HEK293 (cell line): Measurements from ENCODE around the gene RAB24.
A peak's percentile ranks its signal among the peaks of the same experiment; 100 is the strongest.

Experiments used
- CTCF ChIA-PET: fragments of 350-600 bp; formaldehyde crosslinking; extraction: SDS; loops from one replicate; lab custom pipeline; 2021; ENCODE audit warnings: antibody characterized with exemption; lab: Yijun Ruan, JAX
- POLR2A ChIA-PET: fragments of 300-600 bp; formaldehyde crosslinking; extraction: SDS; loops from one replicate; lab custom pipeline; 2020; ENCODE audit warnings: antibody characterized with exemption, inconsistent platforms; lab: Yijun Ruan, JAX
- H3K27ac ChIP-seq: fragments of 200-500 bp; sonication (Bioruptor generic); 2 replicates; pipeline ENCODE4 v1.5.1; 2014; ENCODE audit warnings: low read depth, low read length, control low read depth, inconsistent platforms; ENCODE audit errors: extremely low read depth
- H3K36me3 ChIP-seq, 2 experiments: fragments of 200-500 bp in 1 of 2; sonication (Bioruptor generic) in 1 of 2; 1 replicate in 1 of 2; 2 replicates in 1 of 2; pipeline ENCODE4 v1.5.1; 2014 to 2017; ENCODE audit warnings: inconsistent platforms in 2 of 2, low read length in 2 of 2; ENCODE audit not compliant: control insufficient read depth in 2 of 2, insufficient read depth in 1 of 2
- H3K4me1 ChIP-seq: fragments of 200-500 bp; sonication (Bioruptor generic); 2 replicates; pipeline ENCODE4 v1.5.1; 2014; ENCODE audit warnings: mild to moderate bottlenecking, low read length, inconsistent platforms; ENCODE audit not compliant: control insufficient read depth, insufficient read depth
- H3K4me3 ChIP-seq: 2 replicates; pipeline ENCODE4 v1.5.1; 2011; ENCODE audit warnings: low read depth, mild to moderate bottlenecking, control low read depth, low read length, moderate library complexity
- H3K9me3 ChIP-seq: fragments of 200-500 bp; sonication (Bioruptor generic); 2 replicates; pipeline ENCODE4 v1.5.1; 2014; ENCODE audit warnings: low read depth, low read length, inconsistent platforms; ENCODE audit not compliant: control insufficient read depth, insufficient read depth
- GLIS1 ChIP-seq: fragments of 450-650 bp; formaldehyde crosslinking; IDR thresholded peaks from 2 replicates; pipeline ENCODE4 v1.5.1; 2016; ENCODE audit warnings: missing biosample characterization, missing genetic modification characterization
- HIC1 ChIP-seq: fragments of 450-650 bp; formaldehyde crosslinking; IDR thresholded peaks from 2 replicates; pipeline ENCODE4 v1.5.1; 2016; ENCODE audit warnings: missing biosample characterization, missing genetic modification characterization
- SP2 ChIP-seq: fragments of 450-650 bp; formaldehyde crosslinking; IDR thresholded peaks from 2 replicates; pipeline ENCODE4 v1.5.1; 2016; ENCODE audit warnings: missing biosample characterization, missing genetic modification characterization
- TCF7L2 ChIP-seq: IDR thresholded peaks from 2 replicates; pipeline ENCODE4 v1.6.1; 2011; ENCODE audit warnings: low read depth, mild to moderate bottlenecking, inconsistent platforms, low read length, moderate library complexity, borderline replicate concordance
- ZBTB1 ChIP-seq: fragments of 450-650 bp; formaldehyde crosslinking; IDR thresholded peaks from 2 replicates; pipeline ENCODE4 v1.5.1; 2016; ENCODE audit warnings: missing biosample characterization, missing genetic modification characterization
- ZBTB7A ChIP-seq: fragments of 450-650 bp; formaldehyde crosslinking; IDR thresholded peaks from 2 replicates; pipeline ENCODE4 v1.5.1; 2016; ENCODE audit warnings: low read depth, missing biosample characterization, missing genetic modification characterization
- ZNF138 ChIP-seq: fragments of 450-650 bp; formaldehyde crosslinking; IDR thresholded peaks from 2 replicates; pipeline ENCODE4 v1.5.1; 2016; ENCODE audit warnings: missing biosample characterization, missing genetic modification characterization, borderline replicate concordance
- ZNF157 ChIP-seq: fragments of 450-650 bp; formaldehyde crosslinking; IDR thresholded peaks from 2 replicates; pipeline ENCODE4 v1.5.1; 2016; ENCODE audit warnings: missing biosample characterization, missing genetic modification characterization
- ZNF18 ChIP-seq: fragments of 450-650 bp; formaldehyde crosslinking; IDR thresholded peaks from 2 replicates; pipeline ENCODE4 v1.5.1; 2016; ENCODE audit warnings: missing biosample characterization, missing genetic modification characterization
- ZNF391 ChIP-seq: fragments of 450-650 bp; formaldehyde crosslinking; IDR thresholded peaks from 2 replicates; pipeline ENCODE4 v1.5.1; 2016; ENCODE audit warnings: low read depth, missing biosample characterization, missing genetic modification characterization, borderline replicate concordance
- ZNF394 ChIP-seq: fragments of 450-650 bp; formaldehyde crosslinking; IDR thresholded peaks from 2 replicates; pipeline ENCODE4 v1.5.1; 2016; ENCODE audit warnings: missing biosample characterization, missing genetic modification characterization, mild to moderate bottlenecking, moderate library complexity, borderline replicate concordance
- ZNF423 ChIP-seq: fragments of 450-650 bp; formaldehyde crosslinking; IDR thresholded peaks from 2 replicates; pipeline ENCODE4 v1.5.1; 2016; ENCODE audit warnings: missing biosample characterization, missing genetic modification characterization
- ZNF449 ChIP-seq: fragments of 450-650 bp; formaldehyde crosslinking; IDR thresholded peaks from 2 replicates; pipeline ENCODE4 v1.5.1; 2017; ENCODE audit warnings: missing biosample characterization, mild to moderate bottlenecking, missing genetic modification characterization, moderate library complexity
- ZNF596 ChIP-seq: fragments of 450-650 bp; IDR thresholded peaks from 2 replicates; pipeline ENCODE4 v1.5.0; 2018; ENCODE audit warnings: missing biosample characterization, mild to moderate bottlenecking, missing genetic modification characterization, moderate library complexity
- ZNF670 ChIP-seq: fragments of 450-650 bp; formaldehyde crosslinking; IDR thresholded peaks from 2 replicates; pipeline ENCODE4 v1.5.1; 2016; ENCODE audit warnings: missing biosample characterization, missing genetic modification characterization, low read depth
- ZNF843 ChIP-seq: fragments of 450-650 bp; formaldehyde crosslinking; IDR thresholded peaks from 2 replicates; pipeline ENCODE4 v1.5.1; 2016; ENCODE audit warnings: missing biosample characterization, missing genetic modification characterization

Gene RAB24

GRCh38 chr5:177270653-177271052 is 32.9 kb downstream of the RAB24 start (continued):
- TF ChIP-seq ZNF18 (tag by site-specific recombination) (no peak), ZNF449 (tag by site-specific recombination) (no peak), ZNF596 (tag by site-specific recombination) (no peak), GLIS1 (tag by site-specific recombination) (no peak), ZBTB1 (no peak), ZNF843 (no peak), ZNF670 (tag by site-specific recombination) (no peak), ZBTB7A (tag by site-specific recombination) (no peak), ZNF391 (tag by site-specific recombination) (no peak), SP2 (tag by site-specific recombination) (no peak), HIC1 (tag by site-specific recombination) (no peak)

GRCh38 chr5:177269976-177270375 is 33.5 kb downstream of the RAB24 start:
- H3K4me3 ChIP-seq, result no peak overlapping the region
- H3K9me3 ChIP-seq, result no peaks in the 10 kb centered on the region
- TF ChIP-seq ZNF138 (tag by site-specific recombination), result no peak
- no peaks in the 10 kb centered on the region for H3K4me1 ChIP-seq
- H3K36me3 ChIP-seq, result peaks cover 46 to 93% of the 10 kb centered on the region in 2 experiments
- CTCF ChIA-PET, result interaction anchor here (0.6 to 1.0 kb wide), 3 partner anchors 33 to 156 kb away, joined by 3 to 5 read pairs (median 4); no protein-coding TSS in a partner anchor
- peak overlapping the region; percentile 29; the same call in 1 of the 2 replicates for H3K27ac ChIP-seq
- POLR2A ChIA-PET, result no interaction called here

- H3K27ac ChIP-seq, result peak overlapping the region; percentile 29; the same call in 1 of the 2 replicates
- no peaks in the 10 kb centered on the region for H3K4me1 ChIP-seq
- H3K36me3 ChIP-seq, result peaks cover 39 to 93% of the 10 kb centered on the region in 2 experiments
- no peak overlapping the region for H3K4me3 ChIP-seq
- POLR2A ChIA-PET, result no interaction called here
- CTCF ChIA-PET, result interaction anchor here (0.6 kb wide), 1 partner anchor 135 kb away, joined by 4 read pairs; no protein-coding TSS in a partner anchor
- TF ChIP-seq ZNF394 (tag by site-specific recombination) (no peak), ZNF391 (tag by site-specific recombination) (no peak), ZNF157 (tag by site-specific recombination) (no peak), TCF7L2 (no peak), ZNF423 (no peak)
- H3K9me3 ChIP-seq, result no peaks in the 10 kb centered on the region
These were observed 34.2 kb downstream of the RAB24 start for GRCh38 chr5:177269232-177269895.
